Neural cell (in vitro differentiated cells): ENCODE measurements around the gene GSG1L.

ENCODE experiments used
- CTCF ChIP-seq: fragments of 450-650 bp; IDR thresholded peaks from 2 replicates; pipeline ENCODE4 v1.5.1; 2014; ENCODE audit warnings: antibody characterized with exemption, mild to moderate bottlenecking, moderate library complexity; ENCODE audit not compliant: poor library complexity, severe bottlenecking
- EZH2 ChIP-seq: fragments of 200-600, 300-800 bp; shearing (Covaris generic), sonication (generic); IDR thresholded peaks from 2 replicates; pipeline ENCODE4 v1.6.1; 2014; ENCODE audit warnings: antibody characterized with exemption, low read length, borderline replicate concordance, mild to moderate bottlenecking; ENCODE audit not compliant: insufficient read depth, poor library complexity, severe bottlenecking

GRCh38 chr16:28051486-28051885, 12.0 kb downstream of the GSG1L start:
- TF ChIP-seq EZH2 (no peak), CTCF (no peak)
